ENCODE data around the gene ZBTB40.
A peak's percentile ranks its signal among the peaks of the same experiment; 100 is the strongest.

The ZBTB40 gene

GRCh38 chr1:22508991-22509390 is 57.3 kb downstream of the ZBTB40 start:
- DNase-seq: no peak

DNA sequence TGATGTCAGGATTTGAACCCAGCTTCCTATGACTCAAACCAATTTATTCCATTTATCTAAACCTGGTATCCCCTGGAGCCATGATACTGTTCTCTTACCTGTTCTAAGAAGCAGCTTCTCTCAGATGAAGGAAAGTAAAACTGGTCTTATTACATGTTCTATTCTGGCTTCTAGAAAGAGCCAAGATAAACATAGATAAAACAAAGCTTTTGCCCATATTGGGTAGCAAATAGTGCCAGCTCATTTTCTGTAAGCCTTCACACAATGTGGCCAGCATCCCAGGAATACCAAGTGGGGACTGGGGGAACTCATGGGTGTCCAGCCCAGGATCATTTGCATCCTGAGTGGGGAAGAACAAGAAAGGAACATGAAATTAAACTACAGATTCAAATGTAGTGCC is 58.2 kb downstream of the ZBTB40 start:
- DNase-seq: peak; percentile 31

- no peak for DNase-seq
Measured at GRCh38 chr1:22512873-22513272, 61.2 kb downstream of the ZBTB40 start.

GRCh38 chr1:22516906-22517571 is 65.4 kb downstream of the ZBTB40 start:
- DNase-seq: no peak

DNA sequence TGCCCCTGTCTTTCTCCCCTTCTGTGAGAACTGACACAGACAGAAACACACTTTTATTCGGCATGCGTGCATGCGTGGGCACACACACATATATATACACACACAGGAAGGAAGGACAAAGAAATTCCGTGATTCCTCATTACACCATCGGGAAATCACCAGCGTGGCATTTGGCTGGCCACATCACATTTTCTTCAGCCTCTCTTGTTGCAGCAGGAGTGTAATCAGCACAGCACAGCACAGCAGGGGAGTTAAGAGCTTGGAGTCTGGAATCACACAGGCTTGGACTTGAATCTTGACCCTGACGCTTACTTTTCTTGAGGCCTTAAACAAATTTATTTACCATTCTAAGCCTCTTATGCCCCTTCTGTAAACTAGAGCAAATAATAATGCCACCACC is 66.3 kb downstream of the ZBTB40 start:
- DNase-seq: peak; percentile 22

DNA sequence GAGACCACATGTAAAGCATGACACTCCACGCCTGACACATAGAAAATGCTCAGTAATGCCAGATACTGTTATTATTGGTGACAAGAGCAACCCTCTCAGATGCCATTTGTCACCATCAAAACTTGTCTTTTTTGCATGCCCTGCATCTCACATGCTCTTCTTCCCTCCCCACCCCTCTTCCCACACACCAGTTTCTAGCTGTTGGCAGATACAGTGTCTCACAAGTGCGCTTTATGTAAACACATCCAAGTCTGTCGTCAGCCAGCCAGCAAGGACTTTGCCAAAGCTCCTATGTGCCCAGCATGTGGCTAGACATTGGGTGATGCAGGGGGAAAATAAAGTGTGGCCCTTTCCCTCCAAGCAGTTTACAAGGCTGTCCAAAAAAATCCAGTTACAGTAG is 66.7 kb downstream of the ZBTB40 start:
- DNase-seq: no peak

DNA sequence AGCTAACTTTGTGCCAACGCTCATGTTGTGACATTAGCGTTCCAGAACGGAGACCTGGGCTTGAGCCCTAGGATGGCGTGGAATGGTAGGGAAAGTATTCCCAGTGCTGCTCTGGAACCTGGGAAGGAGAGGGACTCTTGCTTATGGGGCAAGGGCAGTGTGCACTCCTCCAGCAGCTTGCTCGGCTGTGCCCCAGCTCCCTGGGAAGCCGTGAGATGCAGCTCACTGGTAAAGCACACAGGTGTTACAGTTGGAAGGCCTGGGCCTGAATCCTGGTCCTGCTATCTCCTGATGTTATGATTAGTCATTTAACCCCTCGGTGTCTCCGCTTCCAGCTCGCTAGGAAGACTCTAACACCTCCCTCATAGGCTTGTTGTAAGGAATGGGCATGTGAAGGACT is 69.2 kb downstream of the ZBTB40 start:
- DNase-seq: no peak

- no peak for DNase-seq
Measured at GRCh38 chr1:22521692-22522091, 70.0 kb downstream of the ZBTB40 start.

- no peak for DNase-seq
Measured at GRCh38 chr1:22522221-22522743, 70.6 kb downstream of the ZBTB40 start.

DNA sequence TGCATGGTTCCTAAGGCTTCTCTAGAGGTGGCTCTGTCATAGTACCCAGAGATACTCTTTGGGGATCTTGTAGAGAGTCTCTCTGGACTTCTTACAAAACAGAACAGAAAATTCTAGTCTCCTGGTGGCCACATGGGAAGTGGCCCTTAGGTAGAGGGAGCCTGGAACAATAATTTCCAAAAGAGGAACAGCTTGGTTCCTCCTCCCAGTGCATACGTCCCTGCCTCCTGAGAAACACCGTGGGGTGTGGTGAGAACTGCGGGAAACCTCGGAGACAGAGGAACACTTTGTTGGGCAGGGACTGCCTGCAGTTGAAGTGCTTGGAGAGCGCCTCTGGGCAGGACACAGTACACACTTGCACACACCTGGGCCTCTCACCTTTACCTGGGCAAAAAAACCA is 72.8 kb downstream of the ZBTB40 start:
- no peak for DNase-seq

GRCh38 chr1:22525211-22525610 is 73.6 kb downstream of the ZBTB40 start:
- no peak for DNase-seq

GRCh38 chr1:22525646-22526045 is 74.0 kb downstream of the ZBTB40 start:
- DNase-seq: no peak

DNA sequence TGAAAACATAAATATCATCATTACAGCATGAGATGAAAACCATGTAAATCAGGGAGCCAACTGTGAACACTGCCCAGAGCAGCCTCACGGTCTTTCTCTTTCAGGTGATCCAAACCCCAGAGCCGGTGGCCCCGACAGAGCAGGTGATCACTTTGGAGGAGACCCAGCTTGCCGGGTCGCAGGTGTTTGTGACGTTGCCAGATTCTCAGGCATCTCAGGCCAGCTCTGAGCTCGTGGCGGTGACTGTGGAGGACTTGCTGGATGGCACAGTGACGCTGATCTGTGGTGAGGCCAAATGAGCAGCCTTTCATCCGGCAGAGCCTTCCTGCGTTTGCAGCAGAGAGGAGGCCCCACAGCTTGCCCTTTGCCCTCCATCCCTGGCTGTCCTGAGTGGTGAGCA is 74.4 kb downstream of the ZBTB40 start:
- DNase-seq: no peak

DNA sequence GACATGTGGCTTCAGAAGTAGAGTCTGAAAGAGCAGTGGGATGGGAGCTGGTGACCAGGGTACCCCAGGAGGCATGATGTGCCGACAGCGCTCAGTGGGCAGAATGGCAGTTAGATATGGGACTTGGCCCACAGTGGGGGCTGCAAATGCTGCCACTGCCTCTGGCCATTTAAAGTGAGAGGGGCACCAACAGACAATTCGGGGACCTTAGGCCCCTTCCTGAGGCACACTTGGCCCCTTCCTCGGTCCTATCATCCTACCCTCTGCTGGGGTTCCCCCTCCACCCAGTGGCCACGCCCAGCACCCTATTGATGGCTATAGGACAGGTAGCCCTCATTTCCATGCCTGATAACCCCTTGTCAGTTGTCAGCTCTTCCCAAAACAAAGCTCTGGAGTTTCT is 75.0 kb downstream of the ZBTB40 start:
- DNase-seq: no peak

DNA sequence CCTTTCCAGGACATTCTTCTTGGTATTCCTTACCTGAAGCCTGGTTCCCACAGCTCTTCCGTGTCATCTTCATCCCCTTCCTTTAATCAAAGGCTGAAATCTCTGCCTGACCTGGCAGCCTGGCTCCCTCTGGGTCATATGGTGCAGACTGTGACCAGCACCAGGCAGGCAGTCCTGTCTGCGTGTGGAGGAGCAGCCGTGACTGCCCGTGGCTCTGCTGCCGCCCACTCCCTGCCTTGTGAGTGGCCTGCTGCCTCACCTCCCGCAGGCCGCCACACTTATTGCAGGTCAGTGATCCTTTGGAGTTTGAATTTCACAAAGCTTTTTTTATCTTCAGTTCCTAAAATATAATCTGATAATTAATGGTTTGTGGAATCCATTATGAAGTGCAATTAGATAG is 75.5 kb downstream of the ZBTB40 start:
- DNase-seq: no peak

- DNase-seq: no peak
Measured at GRCh38 chr1:22527555-22528296, 76.1 kb downstream of the ZBTB40 start.

GRCh38 chr1:22528451-22528850 is 76.8 kb downstream of the ZBTB40 start:
- no peak for DNase-seq

DNA sequence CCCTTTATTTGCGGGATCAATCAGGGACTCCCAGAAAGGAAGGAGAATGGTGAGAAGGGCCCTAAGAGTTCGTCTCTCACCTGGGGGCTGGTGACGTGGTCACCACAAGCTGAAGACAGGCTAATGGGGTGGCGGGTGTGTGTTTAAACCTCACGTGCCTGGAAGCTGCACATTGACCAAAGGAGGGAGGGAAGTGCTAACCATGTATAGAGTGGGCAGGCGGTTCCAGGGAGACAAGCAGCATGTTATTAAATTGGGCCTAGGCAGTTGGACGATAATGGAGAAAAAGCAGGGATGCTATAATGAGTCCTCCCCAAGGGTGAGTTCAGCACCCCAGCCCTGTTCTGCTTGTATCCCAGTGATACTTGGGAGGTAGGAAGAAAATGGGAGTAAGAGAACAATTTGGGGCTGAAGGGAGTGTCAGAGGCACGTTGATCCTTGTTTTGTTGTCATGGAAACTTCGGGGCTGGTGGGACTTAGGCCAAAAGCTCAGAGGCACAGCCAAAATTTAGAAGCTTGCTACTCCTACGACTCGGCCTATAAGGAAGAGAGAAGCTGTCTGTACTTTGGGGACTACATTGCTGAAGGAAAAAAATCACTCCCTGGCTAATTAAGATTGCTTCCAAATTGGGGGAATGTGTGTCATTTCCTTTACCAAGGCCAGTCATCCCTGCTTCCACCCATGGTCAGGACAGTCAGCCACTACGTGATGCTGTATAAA is 78.4 kb downstream of the ZBTB40 start:
- peak; percentile 12 for DNase-seq

DNA sequence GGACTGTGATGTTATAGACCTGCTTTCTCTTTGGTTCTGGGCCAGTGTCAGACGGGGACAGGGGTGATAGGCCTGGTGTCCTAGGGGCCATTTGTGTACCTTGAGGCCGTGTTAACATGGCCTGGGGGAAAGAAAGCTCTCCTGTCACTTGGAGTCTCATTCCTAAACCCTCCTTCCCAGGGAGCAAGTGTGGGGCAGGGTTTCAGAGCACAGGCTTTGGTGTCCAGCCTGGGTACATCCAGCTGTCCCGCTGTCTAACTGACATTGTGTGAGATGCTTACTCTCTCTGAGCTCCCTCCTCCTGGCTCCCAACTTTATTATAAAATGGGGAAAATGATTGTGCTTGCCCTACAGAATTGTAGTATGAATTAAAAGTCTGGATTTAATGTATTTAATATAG is 79.1 kb downstream of the ZBTB40 start:
- no peak for DNase-seq

DNA sequence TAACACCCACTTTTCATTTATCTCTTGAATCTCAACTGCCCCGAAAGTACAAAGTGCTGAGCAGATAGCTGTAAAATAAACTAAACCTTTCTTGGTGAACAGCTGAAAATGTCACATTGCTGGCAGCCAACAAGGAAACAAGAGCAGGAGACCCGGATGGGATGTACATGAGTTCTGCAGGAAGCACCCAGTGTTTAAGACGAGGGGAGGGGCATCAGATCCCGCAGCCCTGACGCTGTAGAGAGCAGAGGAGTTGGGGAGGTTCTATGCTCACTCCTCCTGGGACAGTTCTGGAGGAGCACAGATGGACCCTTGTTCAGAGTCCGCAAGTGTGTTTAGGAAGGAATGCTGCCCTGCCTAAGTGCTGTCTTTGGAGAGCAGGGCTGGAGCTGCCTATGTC is 79.6 kb downstream of the ZBTB40 start:
- DNase-seq: no peak

- no peak for DNase-seq
Measured at GRCh38 chr1:22533244-22533895, 81.7 kb downstream of the ZBTB40 start.

- no peak for DNase-seq
Measured at GRCh38 chr1:22534951-22535350, 83.3 kb downstream of the ZBTB40 start.

GRCh38 chr1:22535399-22535798 is 83.7 kb downstream of the ZBTB40 start:
- DNase-seq: no peak
